Fibroblast of pulmonary artery (primary cell): ENCODE measurements around the gene CKM.

Experiments used
- DNase-seq: peaks from one replicate; pipeline ENCODE4 v3.0.0-alpha.2; 2010; ENCODE audit warnings: low read depth
- H3K4me3 ChIP-seq: replicated peaks from 2 replicates; pipeline ENCODE4 v1.5.1; 2011; ENCODE audit warnings: low read depth, mild to moderate bottlenecking, control low read depth, low read length, moderate library complexity
- TF ChIP-seq, protein P1 (sequence below): IDR thresholded peaks from 2 replicates; pipeline ENCODE4 v1.5.1; 2011; ENCODE audit warnings: mild to moderate bottlenecking, control low read depth, low read length, inconsistent platforms; ENCODE audit errors: missing control alignments

The CKM gene

DNA sequence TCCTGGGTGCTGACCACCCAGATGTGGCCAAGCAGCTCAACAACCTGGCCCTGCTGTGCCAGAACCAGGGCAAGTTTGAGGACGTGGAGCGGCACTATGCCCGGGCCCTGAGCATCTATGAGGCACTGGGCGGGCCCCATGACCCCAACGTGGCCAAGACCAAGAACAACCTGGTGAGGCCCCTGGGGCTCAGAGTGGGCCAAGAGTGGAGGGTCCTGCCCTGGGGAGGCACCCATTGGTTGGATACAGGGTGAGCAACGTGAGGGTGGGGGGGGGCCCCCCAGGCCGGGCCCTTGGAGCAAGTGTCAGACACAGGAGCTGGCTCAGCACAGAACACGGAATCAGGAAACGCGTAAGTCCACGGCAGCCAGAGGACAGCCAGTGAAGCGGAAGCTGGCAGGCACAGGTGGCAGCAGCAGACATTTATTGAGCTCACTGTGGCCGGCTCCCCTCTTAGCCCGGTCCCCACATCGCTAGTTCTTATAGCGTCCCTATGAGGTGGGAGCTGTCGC lies 26.8 kb upstream of the CKM start:
- H3K4me3 ChIP-seq: no peak overlapping the region
- no peak for DNase-seq
- TF ChIP-seq, protein P1, sequence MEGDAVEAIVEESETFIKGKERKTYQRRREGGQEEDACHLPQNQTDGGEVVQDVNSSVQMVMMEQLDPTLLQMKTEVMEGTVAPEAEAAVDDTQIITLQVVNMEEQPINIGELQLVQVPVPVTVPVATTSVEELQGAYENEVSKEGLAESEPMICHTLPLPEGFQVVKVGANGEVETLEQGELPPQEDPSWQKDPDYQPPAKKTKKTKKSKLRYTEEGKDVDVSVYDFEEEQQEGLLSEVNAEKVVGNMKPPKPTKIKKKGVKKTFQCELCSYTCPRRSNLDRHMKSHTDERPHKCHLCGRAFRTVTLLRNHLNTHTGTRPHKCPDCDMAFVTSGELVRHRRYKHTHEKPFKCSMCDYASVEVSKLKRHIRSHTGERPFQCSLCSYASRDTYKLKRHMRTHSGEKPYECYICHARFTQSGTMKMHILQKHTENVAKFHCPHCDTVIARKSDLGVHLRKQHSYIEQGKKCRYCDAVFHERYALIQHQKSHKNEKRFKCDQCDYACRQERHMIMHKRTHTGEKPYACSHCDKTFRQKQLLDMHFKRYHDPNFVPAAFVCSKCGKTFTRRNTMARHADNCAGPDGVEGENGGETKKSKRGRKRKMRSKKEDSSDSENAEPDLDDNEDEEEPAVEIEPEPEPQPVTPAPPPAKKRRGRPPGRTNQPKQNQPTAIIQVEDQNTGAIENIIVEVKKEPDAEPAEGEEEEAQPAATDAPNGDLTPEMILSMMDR: no peak

DNA sequence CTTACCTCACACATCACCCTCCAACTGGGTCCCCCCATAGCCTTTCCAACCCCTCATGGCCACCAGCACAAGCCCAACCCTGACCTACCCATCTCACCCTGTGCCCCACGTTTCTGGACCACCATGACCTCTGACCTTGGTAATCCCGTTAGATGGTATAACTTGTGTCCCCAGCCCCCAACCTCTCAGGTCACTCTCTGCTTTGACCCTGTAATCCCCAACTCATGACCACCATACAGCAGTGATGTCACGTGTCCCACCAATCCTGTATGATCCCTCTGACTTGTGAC lies 26.4 kb upstream of the CKM start:
- TF ChIP-seq, protein P1: no peak
- no peak overlapping the region for H3K4me3 ChIP-seq
- no peak for DNase-seq

DNA sequence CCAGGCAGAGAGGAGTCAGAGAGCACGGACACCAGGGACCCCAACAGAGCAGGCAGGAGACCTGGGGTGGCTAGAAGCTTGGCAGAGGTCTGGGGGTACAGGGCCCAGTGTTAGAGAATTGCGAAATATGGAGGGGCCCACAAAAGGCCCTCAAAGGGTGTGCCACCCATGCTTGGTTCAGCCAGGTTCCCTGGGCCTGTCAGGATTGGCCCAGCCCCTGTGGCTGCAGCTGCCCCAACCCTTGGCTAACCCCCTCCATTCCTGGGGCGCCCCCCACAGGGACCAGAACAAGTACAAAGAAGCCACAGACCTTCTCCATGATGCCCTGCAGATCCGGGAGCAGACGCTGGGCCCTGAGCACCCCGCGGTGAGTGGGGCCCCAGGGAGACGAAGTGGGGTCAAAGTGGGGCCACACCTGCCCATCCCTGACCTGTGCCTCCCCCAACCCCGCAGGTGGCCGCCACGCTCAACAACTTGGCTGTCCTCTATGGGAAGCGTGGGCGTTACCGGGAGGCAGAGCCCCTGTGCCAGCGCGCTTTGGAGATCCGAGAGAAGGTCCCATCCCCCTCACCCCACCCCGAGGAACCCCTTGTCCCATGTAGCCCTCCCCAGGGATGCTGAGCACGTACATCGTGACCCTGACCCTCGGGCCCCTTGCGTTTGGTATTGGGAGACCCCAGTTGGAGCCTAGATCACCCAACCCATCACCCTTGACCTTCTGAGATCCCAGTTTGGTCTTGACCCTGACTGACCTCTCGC lies 25.9 kb upstream of the CKM start:
- TF ChIP-seq, protein P1: no peak
- DNase-seq: no peak
- no peak overlapping the region for H3K4me3 ChIP-seq

DNA sequence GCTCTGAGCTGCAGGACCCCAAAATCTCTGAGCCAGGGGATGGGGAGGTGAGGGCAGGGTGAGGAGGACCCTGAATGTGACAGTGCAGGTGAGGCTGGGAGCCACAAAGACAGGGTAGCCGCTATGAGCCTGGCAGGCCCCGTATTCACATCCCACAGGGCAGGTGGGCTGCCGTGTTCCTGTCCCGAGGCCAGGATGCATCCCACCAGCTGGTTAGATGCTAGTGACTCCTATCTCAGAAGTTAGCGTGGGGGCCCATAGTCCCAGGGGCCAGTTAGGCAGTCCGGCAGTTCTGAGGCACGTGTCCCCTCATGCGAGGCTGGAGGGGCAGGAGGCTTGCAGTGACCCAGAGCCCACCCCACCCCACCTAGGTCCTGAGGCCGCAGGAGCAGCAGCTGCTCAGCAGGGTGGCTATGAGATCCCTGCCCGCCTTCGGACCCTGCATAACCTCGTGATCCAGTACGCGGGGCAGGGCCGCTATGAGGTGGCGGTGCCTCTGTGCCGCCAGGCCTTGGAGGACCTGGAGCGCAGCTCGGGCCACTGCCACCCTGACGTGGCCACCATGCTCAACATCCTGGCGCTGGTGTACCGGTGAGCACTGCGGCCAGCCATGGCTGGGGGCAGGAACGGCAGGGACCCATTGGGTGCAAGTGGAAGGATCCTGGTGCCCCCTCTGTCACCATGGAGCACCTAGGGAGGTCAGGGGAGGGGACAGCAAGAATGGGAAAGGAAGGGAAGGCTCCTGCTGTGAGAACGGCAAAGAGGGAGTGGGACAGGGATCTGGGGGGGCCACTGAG lies 25.1 kb upstream of the CKM start:
- DNase-seq: no peak
- TF ChIP-seq, protein P1: no peak
- H3K4me3 ChIP-seq: no peak overlapping the region

DNA sequence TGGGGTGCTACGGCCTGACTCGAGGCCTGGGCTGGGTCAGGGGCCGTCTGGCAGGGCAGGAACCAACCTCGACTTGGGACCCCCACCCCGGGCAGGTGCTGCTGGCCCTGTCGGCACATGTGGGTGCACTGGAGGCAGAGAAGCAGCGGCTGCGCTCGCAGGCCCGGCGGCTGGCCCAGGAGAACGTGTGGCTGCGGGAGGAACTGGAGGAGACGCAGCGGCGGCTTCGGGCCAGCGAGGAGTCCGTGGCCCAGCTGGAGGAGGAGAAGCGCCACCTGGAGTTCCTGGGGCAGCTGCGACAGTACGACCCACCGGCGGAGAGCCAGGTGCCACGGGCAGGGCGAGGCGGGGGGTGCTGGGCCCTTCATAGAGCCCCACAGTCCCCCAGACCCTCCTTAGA lies 23.8 kb upstream of the CKM start:
- TF ChIP-seq, protein P1: no peak
- no peak for DNase-seq
- H3K4me3 ChIP-seq: no peak overlapping the region

DNA sequence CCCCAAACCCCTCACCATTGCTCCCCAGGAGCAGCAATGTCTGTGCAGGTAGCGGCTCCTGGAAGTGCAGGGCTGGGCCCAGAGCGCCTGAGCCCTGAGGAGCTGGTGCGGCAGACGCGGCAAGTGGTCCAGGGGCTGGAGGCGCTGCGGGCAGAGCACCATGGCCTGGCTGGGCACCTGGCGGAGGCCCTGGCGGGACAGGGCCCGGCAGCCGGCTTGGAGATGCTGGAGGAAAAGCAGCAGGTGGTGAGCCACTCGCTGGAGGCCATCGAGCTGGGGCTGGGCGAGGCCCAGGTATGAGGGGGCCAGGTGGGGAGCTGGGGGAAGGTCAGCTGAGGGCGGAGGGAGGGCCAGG lies 22.8 kb upstream of the CKM start:
- TF ChIP-seq, protein P1: no peak
- H3K4me3 ChIP-seq: no peak overlapping the region
- DNase-seq: no peak
